ENCODE measurements around the gene AQP12A. TPM values are rescaled to one million over a fixed set of nuclear protein-coding genes. Genes with fewer than 3 reads are reported as not detected.

The AQP12A gene
- total RNA-seq, 1 experiment from 2014 or later, result not detected

DNA sequence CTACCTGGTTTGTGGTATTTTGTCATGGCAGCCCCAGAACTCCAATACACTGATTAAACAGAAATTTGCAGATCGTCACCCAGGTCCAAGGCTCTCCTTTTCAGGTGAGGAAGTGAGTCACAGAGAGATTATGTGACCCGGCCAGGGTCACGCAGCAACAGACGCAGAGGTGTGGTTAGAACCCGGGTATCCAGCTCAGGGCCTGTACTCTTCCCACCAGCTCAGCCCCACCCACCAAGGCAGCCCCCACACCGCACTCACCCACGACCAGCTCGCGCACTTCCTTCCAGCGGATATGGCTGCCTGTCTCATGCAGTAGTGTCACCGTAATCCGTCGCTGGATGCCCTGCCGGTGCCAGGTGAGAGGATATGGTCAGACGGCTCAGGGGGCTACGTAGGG, 48.1 kb downstream of the AQP12A start:
- H3K27ac ChIP-seq (ENCODE audit: low read depth, low read length), result no peak overlapping the region
- TF ChIP-seq EZH2 (IDR thresholded peaks at IDR 0.05), result no peak
- TF ChIP-seq CBX3 (IDR thresholded peaks at IDR 0.05; ENCODE audit: low read depth), result no peak
- no peak for TF ChIP-seq ZFX (IDR thresholded peaks at IDR 0.05)
- no peak for TF ChIP-seq SRF (IDR thresholded peaks at IDR 0.05; ENCODE audit: low read depth)
- no peak for TF ChIP-seq FOSL1 (IDR thresholded peaks at IDR 0.05; ENCODE audit: low read depth)
- no peak for TF ChIP-seq CEBPB (IDR thresholded peaks at IDR 0.05; ENCODE audit: low read depth)
- no TSS peak for BruUV-seq (replicated peaks)
- H3K9me2 ChIP-seq (ENCODE audit: insufficient read depth), result no peaks in the 10 kb centered on the region
- H3K36me3 ChIP-seq (ENCODE audit: control insufficient read depth in 1 of 2, insufficient read depth in 2 of 2, low read length in 2 of 2), result no peaks in the 10 kb centered on the region
- peak overlapping the region; percentile 77 for H3K4me2 ChIP-seq (ENCODE audit: low read length)
- ChIA-PET POLR2A (no interaction called here), CTCF (no interaction called here), RAD21 (ENCODE audit: low non-redundant PET in 1 of 2, low total read pairs in 2 of 2, uncharacterized antibody in 2 of 2, unreplicated experiment in 2 of 2) (no interaction called here)
- DNase-seq (ENCODE audit: low read depth, low spot score) (no peak), ATAC-seq (peak; percentile 79)
- intact Hi-C loops (cut with micrococcal nuclease), result no loop called here
- H3K9ac ChIP-seq (ENCODE audit: low read length), result peak overlapping the region; percentile 42
- no peaks in the 10 kb centered on the region for H3K79me2 ChIP-seq (ENCODE audit: insufficient read depth, low read length)
- H3K9me3 ChIP-seq (ENCODE audit: control insufficient read depth in 1 of 2, insufficient read depth in 1 of 2, low read depth in 1 of 2, low read length in 2 of 2), result no peaks in the 10 kb centered on the region
- no peak overlapping the region for H2AFZ ChIP-seq (ENCODE audit: low read depth, low read length, poor library complexity, severe bottlenecking)
- H3K4me3 ChIP-seq (replicated peaks in 1 of 2; ENCODE audit: low read depth in 1 of 2, low read length in 2 of 2), result peak overlapping the region; percentile 33 to 50
- no peaks in the 10 kb centered on the region for H4K20me1 ChIP-seq (ENCODE audit: insufficient read depth)
- H3K4me1 ChIP-seq (ENCODE audit: control insufficient read depth in 1 of 2, insufficient read depth in 2 of 2, low read length in 2 of 2), result peaks cover 10 to 35% of the 10 kb centered on the region in 2 experiments
- no peaks in the 10 kb centered on the region for H3K27me3 ChIP-seq (ENCODE audit: insufficient read depth, low read length)

DNA sequence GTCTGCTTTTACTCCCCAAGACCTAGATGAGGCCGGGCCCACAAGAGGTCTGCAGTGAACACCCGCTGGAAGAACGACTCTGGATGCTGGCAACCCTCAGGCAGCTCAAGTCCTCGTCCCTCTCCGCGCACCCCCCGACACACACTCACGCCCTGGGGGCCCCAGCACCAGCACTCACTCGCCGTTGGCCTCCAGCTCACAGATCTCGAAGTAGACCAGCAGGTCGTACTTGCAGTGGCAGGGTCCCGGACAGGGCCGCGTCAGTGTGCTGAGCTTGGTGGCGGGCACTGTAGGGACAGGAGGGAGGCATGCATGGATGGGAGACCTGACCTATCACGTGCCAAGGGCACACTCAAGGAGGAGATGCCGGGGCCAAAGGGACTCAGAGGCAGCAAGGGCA, 49.4 kb downstream of the AQP12A start:
- Histone ChIP-seq H3K9me2 (ENCODE audit: insufficient read depth) (no peaks in the 10 kb centered on the region), H3K9ac (ENCODE audit: low read length) (no peak overlapping the region), H3K4me2 (ENCODE audit: low read length) (no peak overlapping the region), H3K4me3 (replicated peaks in 1 of 2; ENCODE audit: low read depth in 1 of 2, low read length in 2 of 2) (no peak overlapping the region), H4K20me1 (ENCODE audit: insufficient read depth) (no peaks in the 10 kb centered on the region), H3K4me1 (ENCODE audit: control insufficient read depth in 1 of 2, insufficient read depth in 2 of 2, low read length in 2 of 2) (peaks cover 10 to 35% of the 10 kb centered on the region in 2 experiments), H3K9me3 (ENCODE audit: control insufficient read depth in 1 of 2, insufficient read depth in 1 of 2, low read depth in 1 of 2, low read length in 2 of 2) (no peaks in the 10 kb centered on the region), H3K27me3 (ENCODE audit: insufficient read depth, low read length) (no peaks in the 10 kb centered on the region), H2AFZ (ENCODE audit: low read depth, low read length, poor library complexity, severe bottlenecking) (no peak overlapping the region), H3K79me2 (ENCODE audit: insufficient read depth, low read length) (no peaks in the 10 kb centered on the region), H3K36me3 (ENCODE audit: control insufficient read depth in 1 of 2, insufficient read depth in 2 of 2, low read length in 2 of 2) (no peaks in the 10 kb centered on the region), H3K27ac (ENCODE audit: low read depth, low read length) (no peak overlapping the region)
- intact Hi-C loops (cut with micrococcal nuclease), result no loop called here
- DNase-seq (ENCODE audit: low read depth, low spot score) (no peak), ATAC-seq (no peak)
- ChIA-PET RAD21 (ENCODE audit: low non-redundant PET in 1 of 2, low total read pairs in 2 of 2, uncharacterized antibody in 2 of 2, unreplicated experiment in 2 of 2) (no interaction called here), POLR2A (no interaction called here), CTCF (no interaction called here)
- no TSS peak for BruUV-seq (replicated peaks)
- TF ChIP-seq ZNF274 (IDR thresholded peaks at IDR 0.05; ENCODE audit: low read depth, low read length) (no peak), EGR1 (IDR thresholded peaks at IDR 0.05; ENCODE audit: low read depth) (no peak), ZFX (IDR thresholded peaks at IDR 0.05) (no peak), CEBPB (IDR thresholded peaks at IDR 0.05; ENCODE audit: low read depth) (no peak), CBX3 (IDR thresholded peaks at IDR 0.05; ENCODE audit: low read depth) (no peak), EZH2phosphoT487 (IDR thresholded peaks at IDR 0.05; ENCODE audit: borderline replicate concordance) (no peak), TCF7L2 (IDR thresholded peaks at IDR 0.05; ENCODE audit: borderline replicate concordance, extremely low read depth, insufficient read depth, insufficient read length) (no peak), SIN3A (IDR thresholded peaks at IDR 0.05; ENCODE audit: low read depth) (no peak), FOSL1 (IDR thresholded peaks at IDR 0.05; ENCODE audit: low read depth) (no peak), POLR2AphosphoS5 (IDR thresholded peaks at IDR 0.05; ENCODE audit: low read depth, low read length) (no peak), YY1 (IDR thresholded peaks at IDR 0.05; ENCODE audit: extremely low read depth, insufficient replicate concordance, low read depth, low read length) (no peak), POLR2A (IDR thresholded peaks at IDR 0.05; ENCODE audit: borderline replicate concordance, extremely low read depth, insufficient read depth, insufficient read length) (no peak), JUND (IDR thresholded peaks at IDR 0.05) (no peak)
- TF ChIP-seq, protein P1, sequence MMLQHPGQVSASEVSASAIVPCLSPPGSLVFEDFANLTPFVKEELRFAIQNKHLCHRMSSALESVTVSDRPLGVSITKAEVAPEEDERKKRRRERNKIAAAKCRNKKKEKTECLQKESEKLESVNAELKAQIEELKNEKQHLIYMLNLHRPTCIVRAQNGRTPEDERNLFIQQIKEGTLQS (IDR thresholded peaks at IDR 0.05), result no peak
- TF ChIP-seq, protein P2, sequence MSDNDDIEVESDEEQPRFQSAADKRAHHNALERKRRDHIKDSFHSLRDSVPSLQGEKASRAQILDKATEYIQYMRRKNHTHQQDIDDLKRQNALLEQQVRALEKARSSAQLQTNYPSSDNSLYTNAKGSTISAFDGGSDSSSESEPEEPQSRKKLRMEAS (IDR thresholded peaks at IDR 0.05), result no peak
- TF ChIP-seq, protein P3, sequence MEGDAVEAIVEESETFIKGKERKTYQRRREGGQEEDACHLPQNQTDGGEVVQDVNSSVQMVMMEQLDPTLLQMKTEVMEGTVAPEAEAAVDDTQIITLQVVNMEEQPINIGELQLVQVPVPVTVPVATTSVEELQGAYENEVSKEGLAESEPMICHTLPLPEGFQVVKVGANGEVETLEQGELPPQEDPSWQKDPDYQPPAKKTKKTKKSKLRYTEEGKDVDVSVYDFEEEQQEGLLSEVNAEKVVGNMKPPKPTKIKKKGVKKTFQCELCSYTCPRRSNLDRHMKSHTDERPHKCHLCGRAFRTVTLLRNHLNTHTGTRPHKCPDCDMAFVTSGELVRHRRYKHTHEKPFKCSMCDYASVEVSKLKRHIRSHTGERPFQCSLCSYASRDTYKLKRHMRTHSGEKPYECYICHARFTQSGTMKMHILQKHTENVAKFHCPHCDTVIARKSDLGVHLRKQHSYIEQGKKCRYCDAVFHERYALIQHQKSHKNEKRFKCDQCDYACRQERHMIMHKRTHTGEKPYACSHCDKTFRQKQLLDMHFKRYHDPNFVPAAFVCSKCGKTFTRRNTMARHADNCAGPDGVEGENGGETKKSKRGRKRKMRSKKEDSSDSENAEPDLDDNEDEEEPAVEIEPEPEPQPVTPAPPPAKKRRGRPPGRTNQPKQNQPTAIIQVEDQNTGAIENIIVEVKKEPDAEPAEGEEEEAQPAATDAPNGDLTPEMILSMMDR (IDR thresholded peaks at IDR 0.05 in 2 of 3, conservative IDR thresholded peaks at IDR 0.05 in 1 of 3; ENCODE audit: borderline replicate concordance in 1 of 3, insufficient read depth in 1 of 3, low read depth in 2 of 3, low read length in 2 of 3), result no peak
- TF ChIP-seq, protein P4, sequence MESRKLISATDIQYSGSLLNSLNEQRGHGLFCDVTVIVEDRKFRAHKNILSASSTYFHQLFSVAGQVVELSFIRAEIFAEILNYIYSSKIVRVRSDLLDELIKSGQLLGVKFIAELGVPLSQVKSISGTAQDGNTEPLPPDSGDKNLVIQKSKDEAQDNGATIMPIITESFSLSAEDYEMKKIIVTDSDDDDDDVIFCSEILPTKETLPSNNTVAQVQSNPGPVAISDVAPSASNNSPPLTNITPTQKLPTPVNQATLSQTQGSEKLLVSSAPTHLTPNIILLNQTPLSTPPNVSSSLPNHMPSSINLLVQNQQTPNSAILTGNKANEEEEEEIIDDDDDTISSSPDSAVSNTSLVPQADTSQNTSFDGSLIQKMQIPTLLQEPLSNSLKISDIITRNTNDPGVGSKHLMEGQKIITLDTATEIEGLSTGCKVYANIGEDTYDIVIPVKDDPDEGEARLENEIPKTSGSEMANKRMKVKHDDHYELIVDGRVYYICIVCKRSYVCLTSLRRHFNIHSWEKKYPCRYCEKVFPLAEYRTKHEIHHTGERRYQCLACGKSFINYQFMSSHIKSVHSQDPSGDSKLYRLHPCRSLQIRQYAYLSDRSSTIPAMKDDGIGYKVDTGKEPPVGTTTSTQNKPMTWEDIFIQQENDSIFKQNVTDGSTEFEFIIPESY (IDR thresholded peaks at IDR 0.05; ENCODE audit: extremely low read depth, insufficient replicate concordance, low read length), result no peak

Measured in HCT116 (cell line).